Heart left ventricle (tissue), 16 donors: ENCODE measurements around the gene RNF181. TPM values are rescaled to one million over a fixed set of nuclear protein-coding genes. Genes with fewer than 3 reads are reported as not detected.

Source experiments
- ATAC-seq, 4 donors: fragments of 200-7000 bp; cut with Tn5 transposase; one replicate each; pipeline ENCODE4 v1.9.1; 2020 to 2022; ENCODE audit warnings: moderate library complexity in 4 of 4, mild to moderate bottlenecking in 3 of 4, moderate number of reproducible peaks in 1 of 4
- DNase-seq, 5 donors: peaks; one replicate each; pipeline ENCODE4 v3.0.0-alpha.2; 2020
- H3K27ac ChIP-seq, 12 donors: fragments of 200-600 bp; sonication (generic) in 4 of 12; one replicate each; pipeline versions ENCODE4 v1.5.0 to v1.8.0; 2016 to 2022; ENCODE audit warnings: mild to moderate bottlenecking in 2 of 12
- H3K27me3 ChIP-seq, 9 donors: fragments of 200-600 bp; sonication (generic) in 2 of 9; one replicate each; pipeline versions ENCODE4 v1.5.1 to v1.8.0; 2016 to 2022; ENCODE audit warnings: mild to moderate bottlenecking in 3 of 9
- H3K36me3 ChIP-seq, 9 donors: fragments of 200-600 bp; sonication (generic) in 2 of 9; one replicate each; pipeline versions ENCODE4 v1.5.0 to v1.8.0; 2018 to 2022; ENCODE audit warnings: mild to moderate bottlenecking in 2 of 9
- H3K4me1 ChIP-seq, 12 donors: fragments of 200-600 bp; sonication (generic) in 4 of 12; one replicate each; pipeline versions ENCODE4 v1.5.0 to v1.8.0; 2016 to 2022; ENCODE audit warnings: mild to moderate bottlenecking in 3 of 12
- H3K4me3 ChIP-seq, 12 donors: fragments of 200-600 bp; sonication (generic) in 4 of 12; one replicate each; pipeline versions ENCODE4 v1.5.0 to v1.8.0; 2017 to 2022; ENCODE audit warnings: mild to moderate bottlenecking in 9 of 12, moderate library complexity in 4 of 12
- H3K9me3 ChIP-seq, 12 donors: fragments of 200-600 bp; sonication (generic) in 4 of 12; one replicate each; pipeline versions ENCODE4 v1.5.0 to v1.8.0; 2016 to 2022; ENCODE audit warnings: mild to moderate bottlenecking in 1 of 12
- POLR2A ChIP-seq, 2 donors: fragments of 450-650 bp; IDR thresholded peaks; one replicate each; pipeline ENCODE4 v1.6.1; 2017; ENCODE audit warnings: antibody characterized with exemption in 2 of 2, mild to moderate bottlenecking in 2 of 2, moderate library complexity in 2 of 2
- WGBS, 4 donors: extraction: QIAGEN DNeasy Blood & Tissue Kit in 2 of 4; methylation state at CpG; one replicate each; pipeline versions ENCODE4 v1.1.5 to v1.1.7; 2013 to 2018; 5-methylcytosine and 5-hydroxymethylcytosine counted together
- intact Hi-C, 10 donors: fragments of 100-400 bp; cut with DNase I; formaldehyde crosslinking; loops; one replicate each; pipeline versions ENCODE4 v1.11.1 to v1.14.2; 2022
- polyA plus RNA-seq, 2 donors: library from polyadenylated mRNA; stranded (reverse); fragments of 200-250 nt; gene quantifications; one replicate each; pipeline ENCODE4 v1.2.3, GENCODE V29; 2013
- total RNA-seq, 9 donors: library from RNA; depleted of rRNA in 2 of 9; stranded (reverse); fragments of >200 nt in 2 of 9; fragmentation: NEBNext Ultra II Directional in 3 of 9; extraction: Animal tissue kit (Norgen Biotek cat#: 25700) in 3 of 9; gene quantifications; one replicate each; pipeline versions ENCODE4 v1.1.0 to v1.2.4, GENCODE V29; 2016 to 2023
- TF ChIP-seq, protein P1 (sequence below), 12 donors: fragments of 200-600 bp; sonication (generic) in 4 of 12; IDR thresholded peaks; one replicate each; pipeline versions ENCODE4 v1.5.0 to v1.8.0; 2018 to 2022; ENCODE audit warnings: antibody characterized with exemption in 12 of 12, mild to moderate bottlenecking in 5 of 12
- donor health status: ischemic (EF 13 %, LVEDD 7.1; RV severe dilation, severe dysfunction).
- donor health status: healthy with polysubstance abuse.
- donor health status: DM: no; HTN: yes; CAD: no.
- donor health status: DM: no; HTN: no; CAD: no.
- donor health status: ischemic (EF 25% LVEDD 6.9; RV normal size, moderate dysfunction).
- donor health status: ischemic (EF 25% LVEDD 5.7; RV mildly dilated, moderate dysfunction).
- donor health status: healthy.
- donor health status: DM: yes; HTN: yes; CAD: no.
- donor health status: ischemic (EF 35%, LVEDD 5.7; RV mildly dilated, moderate dysfunction).
- donor health status: nonischemic (EF 11% LVEDD 7.7; RV severe dilation, severe dysfunction).
- donor health status: DM: yes; HTN: yes; CAD: no.
- donor health status: PGD.
- donor health status: ischemic (EF 29% LVEDD 5.4; RV normal size, mild dysfunction).
- donor health status: nonischemic (EF 23%, LVEDD 6.1; RV moderate dilation, normal function).

Gene RNF181
- total and polyA plus RNA-seq, 11 donors = 77.7 to 235 (median 104) TPM

DNA sequence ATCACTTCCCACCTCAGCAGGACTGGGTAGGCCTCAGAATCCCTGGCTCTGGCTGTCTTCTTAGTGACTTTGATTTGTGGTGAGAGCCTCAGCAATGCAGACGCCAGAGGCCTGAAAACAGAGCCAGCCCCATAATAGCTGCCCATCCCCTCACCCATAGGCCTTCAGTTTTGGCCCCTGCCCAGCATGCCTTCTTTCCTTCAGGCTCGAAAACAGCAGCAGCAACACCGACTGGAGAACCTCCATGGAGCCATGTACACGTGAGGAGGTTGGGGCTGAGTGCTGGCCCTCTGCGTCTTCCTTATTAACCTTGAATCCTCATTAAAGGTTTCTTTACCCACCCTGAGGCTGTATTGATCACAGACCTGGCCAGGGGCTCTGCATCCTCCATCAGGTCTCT lies 1.7 kb downstream of the RNF181 start:
- Histone ChIP-seq H3K4me1 (peaks cover 0 to 51% (median 31%) of the 10 kb centered on the region in 12 donors), H3K27me3 (no peaks in the 10 kb centered on the region), H3K27ac (no peak overlapping the region), H3K4me3 (no peak overlapping the region), H3K9me3 (no peaks in the 10 kb centered on the region), H3K36me3 (peaks cover 0 to 53% (median 33%) of the 10 kb centered on the region in 9 donors)
- ATAC-seq (no peak), DNase-seq (no peak)
- intact Hi-C loops = no loop called here
- no peak for TF ChIP-seq POLR2A (IDR thresholded peaks at IDR 0.05)
- TF ChIP-seq, protein P1, sequence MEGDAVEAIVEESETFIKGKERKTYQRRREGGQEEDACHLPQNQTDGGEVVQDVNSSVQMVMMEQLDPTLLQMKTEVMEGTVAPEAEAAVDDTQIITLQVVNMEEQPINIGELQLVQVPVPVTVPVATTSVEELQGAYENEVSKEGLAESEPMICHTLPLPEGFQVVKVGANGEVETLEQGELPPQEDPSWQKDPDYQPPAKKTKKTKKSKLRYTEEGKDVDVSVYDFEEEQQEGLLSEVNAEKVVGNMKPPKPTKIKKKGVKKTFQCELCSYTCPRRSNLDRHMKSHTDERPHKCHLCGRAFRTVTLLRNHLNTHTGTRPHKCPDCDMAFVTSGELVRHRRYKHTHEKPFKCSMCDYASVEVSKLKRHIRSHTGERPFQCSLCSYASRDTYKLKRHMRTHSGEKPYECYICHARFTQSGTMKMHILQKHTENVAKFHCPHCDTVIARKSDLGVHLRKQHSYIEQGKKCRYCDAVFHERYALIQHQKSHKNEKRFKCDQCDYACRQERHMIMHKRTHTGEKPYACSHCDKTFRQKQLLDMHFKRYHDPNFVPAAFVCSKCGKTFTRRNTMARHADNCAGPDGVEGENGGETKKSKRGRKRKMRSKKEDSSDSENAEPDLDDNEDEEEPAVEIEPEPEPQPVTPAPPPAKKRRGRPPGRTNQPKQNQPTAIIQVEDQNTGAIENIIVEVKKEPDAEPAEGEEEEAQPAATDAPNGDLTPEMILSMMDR (IDR thresholded peaks at IDR 0.05) = no peak
- WGBS, 4 donors = 68 to 77% (median 71%) methylated on average over 5 of the region's 5 CpGs

DNA sequence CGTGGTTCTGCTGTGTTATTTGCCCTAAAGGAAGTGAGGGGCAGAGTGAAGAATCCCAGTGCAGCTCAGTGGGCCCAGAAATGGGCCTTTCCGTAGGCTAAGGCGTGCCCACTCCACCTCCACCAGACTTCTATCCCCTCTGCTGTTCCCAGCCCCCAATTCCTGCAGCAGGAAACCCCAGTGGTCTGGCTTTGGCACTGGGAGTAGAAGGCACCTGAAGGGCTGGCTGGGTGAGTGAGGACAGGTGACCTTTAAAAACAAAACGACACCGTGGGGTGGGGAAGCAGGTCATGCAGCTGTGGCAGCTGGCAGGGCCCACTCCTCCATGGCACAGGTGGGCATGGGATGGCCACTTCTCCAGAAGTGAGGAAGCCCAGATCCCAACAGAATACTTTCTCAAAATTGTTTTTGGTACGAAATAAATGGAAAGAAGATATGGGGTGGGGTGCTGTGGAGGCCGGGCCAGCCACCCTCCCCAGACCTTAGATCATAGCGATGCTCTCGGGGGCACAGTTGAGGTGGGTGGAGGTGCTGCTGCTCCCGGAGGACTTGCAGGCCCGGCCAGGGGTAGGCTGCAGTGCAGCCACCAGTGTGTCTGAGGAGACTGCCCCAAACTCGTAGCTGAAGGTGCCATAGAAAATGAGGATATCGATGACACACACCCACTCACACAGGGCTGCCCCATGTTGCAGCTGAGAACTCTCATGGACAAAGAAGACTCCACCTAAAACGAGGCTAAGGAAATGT lies 3.2 kb downstream of the RNF181 start:
- DNase-seq = no peak
- Histone ChIP-seq H3K27me3 (no peaks in the 10 kb centered on the region), H3K4me3 (no peak overlapping the region), H3K4me1 (peaks cover 0 to 52% (median 37%) of the 10 kb centered on the region in 12 donors), H3K27ac (no peak overlapping the region), H3K36me3 (peaks cover 0 to 43% (median 33%) of the 10 kb centered on the region in 9 donors), H3K9me3 (no peaks in the 10 kb centered on the region)
- TF ChIP-seq POLR2A (IDR thresholded peaks at IDR 0.05) = no peak
- TF ChIP-seq, protein P1 (IDR thresholded peaks at IDR 0.05) = no peak
- WGBS, 4 donors = 69 to 82% (median 75%) methylated on average over 14 of the region's 14 CpGs
- intact Hi-C loops = no loop called here
- ATAC-seq = no peak

DNA sequence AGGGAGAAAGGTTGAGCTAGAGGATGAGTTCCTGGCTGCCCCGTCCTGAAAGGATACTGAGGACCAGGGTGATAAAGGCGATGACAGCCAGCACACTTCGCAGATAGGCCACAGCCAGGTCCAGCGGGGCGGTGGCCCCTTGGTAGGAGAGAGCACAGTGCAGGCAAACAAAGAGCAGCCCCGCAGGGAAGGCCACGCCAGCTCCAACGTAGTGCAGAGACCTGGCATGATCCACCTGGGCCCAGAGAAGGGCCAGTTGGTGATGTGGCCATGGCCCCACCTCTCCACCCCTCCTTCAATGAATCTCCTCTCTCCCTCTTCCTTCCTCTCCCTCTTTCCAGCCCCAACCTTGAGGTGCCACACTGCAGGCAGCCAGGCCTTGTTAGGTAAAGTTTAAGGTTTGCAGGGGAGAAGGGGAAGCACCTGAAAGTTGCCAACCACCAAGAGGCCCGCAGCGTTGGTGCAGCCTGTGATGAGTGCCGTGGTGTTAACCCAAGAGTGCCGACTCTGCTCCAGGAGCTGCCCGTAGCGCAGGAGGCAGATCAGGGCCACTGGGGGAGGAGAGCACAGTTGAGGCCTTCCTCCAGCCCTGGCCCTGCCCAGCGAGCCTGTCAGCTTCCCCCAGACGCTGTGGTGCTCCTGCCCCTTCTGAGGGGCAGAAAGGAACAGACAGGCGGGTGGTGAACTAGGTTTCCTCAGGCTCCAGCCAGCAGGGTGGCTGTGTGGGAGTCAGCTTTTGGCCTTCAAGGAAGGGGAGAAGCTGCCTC lies 4.1 kb downstream of the RNF181 start:
- TF ChIP-seq, protein P1 (IDR thresholded peaks at IDR 0.05) = no peak
- TF ChIP-seq POLR2A (IDR thresholded peaks at IDR 0.05) = no peak
- DNase-seq (peak in 1 of 5 donors; percentile 56), ATAC-seq (no peak)
- Histone ChIP-seq H3K27ac (peak overlapping the region in 1 of 12 donors; percentile 20), H3K27me3 (no peaks in the 10 kb centered on the region), H3K4me1 (peaks cover 0 to 53% (median 38%) of the 10 kb centered on the region in 12 donors), H3K9me3 (no peaks in the 10 kb centered on the region), H3K36me3 (peaks cover 0 to 43% (median 33%) of the 10 kb centered on the region in 9 donors), H3K4me3 (no peak overlapping the region)
- intact Hi-C loops = loop anchor here in 3 of 10 donors (5.0 kb wide), 2 partner anchors 32 to 37 kb away; partner anchors contain the start of gene GGCX (in 2 of the 3)
- WGBS, 4 donors = 53 to 67% (median 64%) methylated on average over 14 to 17 of the region's 17 CpGs

DNA sequence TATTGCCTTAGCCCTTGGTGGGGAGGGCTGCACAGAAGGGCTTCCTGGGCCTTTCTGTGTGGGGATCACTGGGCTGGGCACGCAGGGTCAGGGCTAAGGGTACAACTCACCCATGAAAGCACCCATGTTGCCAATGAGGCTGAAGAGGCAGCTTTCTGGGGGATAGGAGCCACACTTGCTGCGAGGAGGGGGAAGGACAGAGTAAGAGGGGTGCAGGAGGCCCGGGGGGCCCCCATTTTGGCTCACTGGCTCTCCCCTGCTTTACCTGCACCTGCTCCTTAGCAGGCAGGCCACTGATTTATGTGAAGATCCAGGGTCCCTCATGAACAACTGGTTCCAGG lies 4.7 kb downstream of the RNF181 start:
- H3K36me3 ChIP-seq = peaks cover 0 to 43% (median 33%) of the 10 kb centered on the region in 9 donors
- H3K9me3 ChIP-seq = no peaks in the 10 kb centered on the region
- no peak for ATAC-seq
- WGBS, 4 donors = 62 to 100% (median 90%) methylated on average over 1 to 3 of the region's 3 CpGs
- no peak overlapping the region for H3K4me3 ChIP-seq
- peak overlapping the region in 1 of 12 donors; percentile 20 for H3K27ac ChIP-seq
- H3K4me1 ChIP-seq = peaks cover 0 to 55% (median 38%) of the 10 kb centered on the region in 12 donors
- no peaks in the 10 kb centered on the region for H3K27me3 ChIP-seq
- TF ChIP-seq, protein P1 (IDR thresholded peaks at IDR 0.05) = no peak
- no peak for TF ChIP-seq POLR2A (IDR thresholded peaks at IDR 0.05)
- intact Hi-C loops = loop anchor here in 3 of 10 donors (5.0 kb wide), 2 partner anchors 33 to 38 kb away; partner anchors contain the start of gene GGCX (in 2 of the 3)
- no peak for DNase-seq
